Limb (tissue), 2 donors: ENCODE measurements around the gene ERH.

ENCODE experiments used
- DNase-seq, 2 donors: peaks; one replicate each; pipeline ENCODE4 v3.0.0-alpha.2; 2016; ENCODE audit errors: extremely low spot score in 2 of 2

The ERH gene

GRCh38 chr14:69356903-69357543 lies 41.1 kb downstream of the ERH start:
- DNase-seq: no peak

- no peak for DNase-seq
These were observed 42.4 kb downstream of the ERH start for GRCh38 chr14:69355607-69356281.

GRCh38 chr14:69355154-69355597 lies 42.9 kb downstream of the ERH start:
- no peak for DNase-seq

- DNase-seq: no peak
These were observed 43.5 kb downstream of the ERH start for GRCh38 chr14:69354383-69355153.

- DNase-seq: no peak
These were observed 44.9 kb downstream of the ERH start for GRCh38 chr14:69353168-69353567.

- no peak for DNase-seq
These were observed 46.2 kb downstream of the ERH start for GRCh38 chr14:69351911-69352310.

GRCh38 chr14:69351385-69351784 lies 46.7 kb downstream of the ERH start:
- no peak for DNase-seq

GRCh38 chr14:69350892-69351291 lies 47.2 kb downstream of the ERH start:
- DNase-seq: no peak

GRCh38 chr14:69349091-69349777 lies 48.9 kb downstream of the ERH start:
- DNase-seq: no peak

GRCh38 chr14:69346710-69347109 lies 51.4 kb downstream of the ERH start:
- no peak for DNase-seq

- DNase-seq: no peak
These were observed 52.7 kb downstream of the ERH start for GRCh38 chr14:69345402-69345801.

- no peak for DNase-seq
These were observed 53.9 kb downstream of the ERH start for GRCh38 chr14:69344171-69344570.

GRCh38 chr14:69342928-69343525 lies 55.1 kb downstream of the ERH start:
- DNase-seq: no peak

GRCh38 chr14:69339426-69339825 lies 58.7 kb downstream of the ERH start:
- DNase-seq: no peak

GRCh38 chr14:69337984-69338383 lies 60.1 kb downstream of the ERH start:
- no peak for DNase-seq

GRCh38 chr14:69335371-69335771 lies 62.7 kb downstream of the ERH start:
- DNase-seq: no peak

- no peak for DNase-seq
These were observed 63.5 kb downstream of the ERH start for GRCh38 chr14:69334576-69334975.

GRCh38 chr14:69333791-69334337 lies 64.2 kb downstream of the ERH start:
- DNase-seq: no peak

- DNase-seq: no peak
These were observed 65.2 kb downstream of the ERH start for GRCh38 chr14:69332782-69333395.

- DNase-seq: no peak
These were observed 66.9 kb downstream of the ERH start for GRCh38 chr14:69331206-69331605.
